HEK293T (cell line): ENCODE results near the gene LOXL3.
"Not testable (repeated sequence)": the region's sequence is repeated elsewhere in the genome, so short reads cannot be mapped to it uniquely, and the experiment has no call there.

Experiments used
- CTCF ChIA-PET: fragments of 350-600 bp; formaldehyde crosslinking; extraction: SDS; loops from one replicate; lab custom pipeline; 2021; ENCODE audit warnings: antibody characterized with exemption, inconsistent platforms; lab: Yijun Ruan, JAX
- POLR2A ChIA-PET: fragments of 350-600 bp; formaldehyde crosslinking; extraction: SDS; loops from one replicate; lab custom pipeline; 2020; ENCODE audit warnings: antibody characterized with exemption, inconsistent platforms; lab: Yijun Ruan, JAX
- DNase-seq: peaks from one replicate; pipeline ENCODE4 v3.0.0; 2012; ENCODE audit warnings: mixed read lengths; ENCODE audit errors: extremely low spot score
- ARNT ChIP-seq: fragments of 450-650 bp; IDR thresholded peaks from 2 replicates; pipeline ENCODE4 v1.6.1; 2017; ENCODE audit warnings: mild to moderate bottlenecking
- BHLHE40 ChIP-seq: fragments of 450-650 bp; IDR thresholded peaks from 2 replicates; pipeline ENCODE4 v1.6.1; 2016; ENCODE audit warnings: mild to moderate bottlenecking, moderate library complexity, borderline replicate concordance
- CTBP1 ChIP-seq: fragments of 450-650 bp; IDR thresholded peaks from 2 replicates; pipeline ENCODE4 v1.6.1; 2016; ENCODE audit warnings: borderline replicate concordance
- ELF4 ChIP-seq: fragments of 450-650 bp; IDR thresholded peaks from 2 replicates; pipeline ENCODE4 v1.6.1; 2017; ENCODE audit warnings: antibody characterized with exemption
- FOXA1 ChIP-seq: fragments of 450-650 bp; IDR thresholded peaks from 2 replicates; pipeline ENCODE4 v1.6.1; 2016; ENCODE audit warnings: mild to moderate bottlenecking
- FOXK2 ChIP-seq: fragments of 450-650 bp; IDR thresholded peaks from 2 replicates; pipeline ENCODE4 v1.6.1; 2016; ENCODE audit warnings: mild to moderate bottlenecking
- FOXM1 ChIP-seq: fragments of 450-650 bp; IDR thresholded peaks from 2 replicates; pipeline ENCODE4 v1.6.1; 2017; ENCODE audit warnings: mild to moderate bottlenecking, borderline replicate concordance
- HDGF ChIP-seq: fragments of 450-650 bp; IDR thresholded peaks from 2 replicates; pipeline ENCODE4 v1.6.1; 2017; ENCODE audit warnings: antibody characterized with exemption, borderline replicate concordance
- L3MBTL2 ChIP-seq: fragments of 450-650 bp; conservative IDR thresholded peaks from 2 replicates; pipeline ENCODE4 v1.6.1; 2016; ENCODE audit warnings: mild to moderate bottlenecking
- LEF1 ChIP-seq: fragments of 450-650 bp; IDR thresholded peaks from 2 replicates; pipeline ENCODE4 v1.6.1; 2017; ENCODE audit warnings: mild to moderate bottlenecking, borderline replicate concordance
- NFRKB ChIP-seq: fragments of 450-650 bp; IDR thresholded peaks from 2 replicates; pipeline ENCODE4 v1.6.1; 2016; ENCODE audit warnings: mild to moderate bottlenecking, moderate library complexity
- PKNOX1 ChIP-seq: fragments of 450-650 bp; IDR thresholded peaks from 2 replicates; pipeline ENCODE4 v1.6.1; 2016
- SP1 ChIP-seq: fragments of 450-650 bp; IDR thresholded peaks from 2 replicates; pipeline ENCODE4 v1.6.1; 2017
- SUZ12 ChIP-seq: fragments of 450-650 bp; IDR thresholded peaks from 2 replicates; pipeline ENCODE4 v1.6.1; 2016; ENCODE audit warnings: mild to moderate bottlenecking
- TARDBP ChIP-seq: fragments of 450-650 bp; IDR thresholded peaks from 2 replicates; pipeline ENCODE4 v1.6.1; 2016
- ZNF384 ChIP-seq: fragments of 450-650 bp; IDR thresholded peaks from 2 replicates; pipeline ENCODE4 v1.6.1; 2016

The LOXL3 gene

GRCh38 chr2:74562126-74562775 lies 8.5 kb upstream of the LOXL3 start:
- TF ChIP-seq FOXA1 (no peak), FOXM1 (no peak), FOXK2 (no peak), BHLHE40 (no peak), LEF1 (no peak), NFRKB (no peak), HDGF (no peak), L3MBTL2 (no peak), CTBP1 (no peak), ARNT (no peak), ZNF384 (no peak), ELF4 (no peak), SUZ12 (no peak)
- CTCF ChIA-PET: no interaction called here
- POLR2A ChIA-PET: no interaction called here
- no peak for DNase-seq

- CTCF ChIA-PET, DNase-seq, POLR2A ChIA-PET: not testable (repeated sequence)
Measured at GRCh38 chr2:74561022-74561421, 7.3 kb upstream of the LOXL3 start.

GRCh38 chr2:74560591-74560990 lies 6.8 kb upstream of the LOXL3 start:
- ChIA-PET CTCF (no interaction called here), POLR2A (no interaction called here)
- no peak for DNase-seq
- TF ChIP-seq NFRKB (no peak), ELF4 (no peak), ARNT (no peak), HDGF (no peak), FOXK2 (no peak), ZNF384 (no peak), TARDBP (no peak), L3MBTL2 (no peak), FOXA1 (no peak), CTBP1 (no peak), SP1 (no peak)

GRCh38 chr2:74559912-74560311 lies 6.2 kb upstream of the LOXL3 start:
- TF ChIP-seq ELF4 (no peak), L3MBTL2 (no peak), LEF1 (no peak), SP1 (no peak), CTBP1 (no peak), FOXK2 (no peak), SUZ12 (no peak), TARDBP (no peak), PKNOX1 (no peak), ARNT (no peak), FOXA1 (no peak), FOXM1 (no peak), BHLHE40 (no peak)
- ChIA-PET POLR2A (no interaction called here), CTCF (interaction anchor here (0.6 kb wide), 1 partner anchor 251 kb away, joined by 4 read pairs; no protein-coding TSS in a partner anchor)
- DNase-seq: no peak

GRCh38 chr2:74558284-74559230 lies 4.8 kb upstream of the LOXL3 start:
- POLR2A ChIA-PET: interaction anchor here (0.7 kb wide), 1 partner anchor 9 kb away, joined by 3 read pairs; no protein-coding TSS in a partner anchor
- DNase-seq: no peak
- TF ChIP-seq L3MBTL2: no peak
- TF ChIP-seq NFRKB: no peak
- TF ChIP-seq PKNOX1: no peak
- no peak for TF ChIP-seq ELF4
- TF ChIP-seq HDGF: no peak
- TF ChIP-seq SP1: no peak
- no peak for TF ChIP-seq TARDBP
- no peak for TF ChIP-seq BHLHE40
- TF ChIP-seq SUZ12: no peak
- no peak for TF ChIP-seq FOXA1
- TF ChIP-seq FOXM1: no peak
- CTCF ChIA-PET: interaction anchor here (0.5 kb wide), 1 partner anchor 15 kb away, joined by 5 read pairs; no protein-coding TSS in a partner anchor

GRCh38 chr2:74556831-74557370 lies 3.2 kb upstream of the LOXL3 start:
- POLR2A ChIA-PET: no interaction called here
- TF ChIP-seq TARDBP (no peak), LEF1 (no peak), PKNOX1 (no peak), ELF4 (no peak), FOXM1 (no peak), SUZ12 (no peak), ZNF384 (no peak), L3MBTL2 (no peak), SP1 (no peak), HDGF (no peak), FOXA1 (no peak)
- no peak for DNase-seq
- CTCF ChIA-PET: no interaction called here
